Brain microvascular endothelial cell (primary cell): ENCODE data around the gene LLGL2.

Experiments
- DNase-seq: peaks from one replicate; pipeline ENCODE4 v3.0.0-alpha.2; 2020
- H3K27ac ChIP-seq: fragments of 250-450 bp; sonication (Bioruptor Pico); 2 replicates; pipeline ENCODE4 v1.5.1; 2020; ENCODE audit warnings: mild to moderate bottlenecking, moderate library complexity
- H3K27me3 ChIP-seq: fragments of 250-450 bp; sonication (Bioruptor Pico); replicated peaks from 2 replicates; pipeline ENCODE4 v1.5.1; 2020; ENCODE audit warnings: mild to moderate bottlenecking
- H3K36me3 ChIP-seq: fragments of 250-450 bp; sonication (Bioruptor Pico); replicated peaks from 2 replicates; pipeline ENCODE4 v1.5.1; 2020; ENCODE audit warnings: mild to moderate bottlenecking
- H3K4me3 ChIP-seq: 2 replicates; pipeline ENCODE4 v1.5.1; 2011; ENCODE audit warnings: low read depth, mild to moderate bottlenecking, control low read depth, low read length, moderate library complexity
- CTCF ChIP-seq: IDR thresholded peaks from 2 replicates; pipeline ENCODE4 v1.5.1; 2011; ENCODE audit warnings: low read depth, mild to moderate bottlenecking, moderate library complexity, low read length, control low read depth, inconsistent platforms; ENCODE audit errors: missing control alignments
- in situ Hi-C: cut with HindIII; loops from 2 replicates; pipeline ENCODE4 v1.10.0; 2017; ENCODE audit warnings: low sequenced_read_pairs, low pct_ligation_motif_present

LLGL2 gene

GRCh38 chr17:75526555-75527270, 1.2 kb downstream of the LLGL2 start:
- Histone ChIP-seq H3K4me3 (no peak overlapping the region), H3K27ac (no peak overlapping the region), H3K27me3 (peaks cover 9% of the 10 kb centered on the region), H3K36me3 (no peaks in the 10 kb centered on the region)
- in situ Hi-C loops: no loop called here
- no peak for DNase-seq
- no peak for TF ChIP-seq CTCF

- H3K4me3 ChIP-seq: no peak overlapping the region
- DNase-seq: no peak
- H3K36me3 ChIP-seq: no peaks in the 10 kb centered on the region
- TF ChIP-seq CTCF: no peak
- H3K27ac ChIP-seq: no peak overlapping the region
- in situ Hi-C loops: no loop called here
- peaks cover 8% of the 10 kb centered on the region for H3K27me3 ChIP-seq
These were observed 5.6 kb downstream of the LLGL2 start for GRCh38 chr17:75530837-75531720.

- TF ChIP-seq CTCF: no peak
- H3K36me3 ChIP-seq: no peaks in the 10 kb centered on the region
- H3K27me3 ChIP-seq: peaks cover 1% of the 10 kb centered on the region
- no peak for DNase-seq
- in situ Hi-C loops: no loop called here
- H3K4me3 ChIP-seq: no peak overlapping the region
- H3K27ac ChIP-seq: no peak overlapping the region
These were observed 6.2 kb downstream of the LLGL2 start for GRCh38 chr17:75531721-75532072.

- Histone ChIP-seq H3K4me3 (no peak overlapping the region), H3K27ac (no peak overlapping the region)
- no peak for DNase-seq
These were observed 9.6 kb downstream of the LLGL2 start for GRCh38 chr17:75535119-75535537.

GRCh38 chr17:75535871-75536270, 10.4 kb downstream of the LLGL2 start:
- no peaks in the 10 kb centered on the region for H3K36me3 ChIP-seq
- in situ Hi-C loops: no loop called here
- TF ChIP-seq CTCF: no peak
- H3K27ac ChIP-seq: no peak overlapping the region
- no peak for DNase-seq
- H3K4me3 ChIP-seq: no peak overlapping the region
- H3K27me3 ChIP-seq: no peaks in the 10 kb centered on the region

More at GRCh38 chr17:75535119-75535537, 9.6 kb downstream of the LLGL2 start:
- no peak for TF ChIP-seq CTCF
- in situ Hi-C loops: no loop called here
- no peaks in the 10 kb centered on the region for H3K27me3 ChIP-seq
- no peaks in the 10 kb centered on the region for H3K36me3 ChIP-seq
